Right ventricle myocardium superior (tissue), 1 donor: ENCODE measurements around the gene CTNNA1. TPM values are rescaled to one million over a fixed set of nuclear protein-coding genes. Genes with fewer than 3 reads are reported as not detected.
"Not testable (repeated sequence)": the region's sequence is repeated elsewhere in the genome, so short reads cannot be mapped to it uniquely, and the experiment has no call there.

Experiments
- ATAC-seq: fragments of 200-7000 bp; cut with Tn5 transposase; one replicate; pipeline ENCODE4 v1.9.1; 2020; ENCODE audit warnings: mild to moderate bottlenecking; ENCODE audit not compliant: poor library complexity
- DNase-seq: peaks from one replicate; pipeline ENCODE4 v3.0.0-alpha.2; 2020
- intact Hi-C: fragments of 100-400 bp; cut with DNase I; formaldehyde crosslinking; loops from one replicate; pipeline ENCODE4 v1.11.2; 2022
- long read RNA-seq: library from polyadenylated mRNA; unstranded; transcript quantifications from one replicate; pipeline ENCODE4 v2.0.0, GENCODE V29; 2021
- total RNA-seq: library from RNA; stranded (reverse); fragmentation: NEBNext Ultra II Directional; extraction: Animal tissue kit (Norgen Biotek cat#: 25700); gene quantifications from one replicate; pipeline ENCODE4 v1.2.1, GENCODE V29; 2021
- donor health status: DM: no; HTN: yes; CAD: no; lungs with severe emphysema.

Gene CTNNA1
- total RNA-seq, result 297 TPM
- long read RNA-seq, transcript CTNNA1-201 (18 exons, 3,756 nt), result major isoform, 578 of 696 reads
- long read RNA-seq, partial matches to known transcripts, result 90 of 696 reads
- long read RNA-seq, other reads (novel, unspliced or antisense), result 26 of 696 reads

GRCh38 chr5:138752951-138753793, at the start of gene CTNNA1:
Gene CTNNA1, plus strand, starts transcription at chr5:138753425. Its CDS starts 28,500 bp downstream, at chr5:138781925.
- intact Hi-C loops, result no loop called here
- ATAC-seq (peak; percentile 81), DNase-seq (peak; percentile 84)

GRCh38 chr5:138703777-138704176, 49.4 kb upstream of the CTNNA1 start:
- DNase-seq, intact Hi-C loops, ATAC-seq: not testable (repeated sequence)

GRCh38 chr5:138705007-138705406, 48.2 kb upstream of the CTNNA1 start:
- intact Hi-C loops, result no loop called here
- DNase-seq (no peak), ATAC-seq (no peak)

- intact Hi-C loops, result no loop called here
- ATAC-seq (no peak), DNase-seq (no peak)
Measured at GRCh38 chr5:138705567-138705966, 47.7 kb upstream of the CTNNA1 start.

- DNase-seq, result peak; percentile 59
- intact Hi-C loops, result no loop called here
- peak; percentile 78 for ATAC-seq
Measured at GRCh38 chr5:138706655-138707480, 46.4 kb upstream of the CTNNA1 start.

- DNase-seq (no peak), ATAC-seq (no peak)
- intact Hi-C loops, result no loop called here
Measured at GRCh38 chr5:138708791-138709190, 44.4 kb upstream of the CTNNA1 start.

- intact Hi-C loops, result no loop called here
- ATAC-seq, result no peak
- no peak for DNase-seq
Measured at GRCh38 chr5:138709202-138709601, 44.0 kb upstream of the CTNNA1 start.

GRCh38 chr5:138711087-138711486, 42.1 kb upstream of the CTNNA1 start:
- intact Hi-C loops, result no loop called here
- ATAC-seq, result no peak
- DNase-seq, result no peak

GRCh38 chr5:138711811-138712210, 41.4 kb upstream of the CTNNA1 start:
- intact Hi-C loops, result no loop called here
- no peak for DNase-seq
- ATAC-seq, result no peak

GRCh38 chr5:138712324-138712723, 40.9 kb upstream of the CTNNA1 start:
- intact Hi-C loops, result no loop called here
- ATAC-seq, result no peak

GRCh38 chr5:138712791-138713190, 40.4 kb upstream of the CTNNA1 start:
- DNase-seq (no peak), ATAC-seq (no peak)
- intact Hi-C loops, result no loop called here

More at GRCh38 chr5:138712324-138712723, 40.9 kb upstream of the CTNNA1 start:
- no peak for DNase-seq

- DNase-seq (no peak), ATAC-seq (no peak)
- intact Hi-C loops, result no loop called here
Measured at GRCh38 chr5:138713247-138713646, 40.0 kb upstream of the CTNNA1 start.

GRCh38 chr5:138714694-138715093, 38.5 kb upstream of the CTNNA1 start:
- DNase-seq, result no peak
- no peak for ATAC-seq
- intact Hi-C loops, result no loop called here

- DNase-seq, ATAC-seq, intact Hi-C loops: not testable (repeated sequence)
Measured at GRCh38 chr5:138715931-138716432, 37.2 kb upstream of the CTNNA1 start.

GRCh38 chr5:138716456-138716924, 36.7 kb upstream of the CTNNA1 start:
- intact Hi-C loops, result no loop called here
- DNase-seq (no peak), ATAC-seq (peak; percentile 25)

GRCh38 chr5:138717399-138717798, 35.8 kb upstream of the CTNNA1 start:
- intact Hi-C loops, result no loop called here
- DNase-seq (no peak), ATAC-seq (no peak)

GRCh38 chr5:138719811-138720210, 33.4 kb upstream of the CTNNA1 start:
- ATAC-seq (no peak), DNase-seq (no peak)
- intact Hi-C loops, result no loop called here

- no peak for ATAC-seq
- DNase-seq, result no peak
- intact Hi-C loops, result no loop called here
Measured at GRCh38 chr5:138720840-138721239, 32.4 kb upstream of the CTNNA1 start.

GRCh38 chr5:138721979-138722378, 31.2 kb upstream of the CTNNA1 start:
- DNase-seq, result no peak
- intact Hi-C loops, result no loop called here
- ATAC-seq, result no peak
